Activated T-helper 1 cell treated with anti-CD3 and anti-CD28 coated beads, Interleukin-12 subunit alpha, Interleukin-12 subunit beta, Interleukin-2, Interleukin-4 antibody, amounts not matched to agents 30 ng/mL and 10 ng/mL and 1 ng/mL, durations not matched to agents 14 hours and 24 hours and 36 hours (primary cell): ENCODE data around the gene CDC37. TPM values are rescaled to one million over a fixed set of nuclear protein-coding genes. Genes with fewer than 3 reads are reported as not detected.
"Not testable (repeated sequence)": the region's sequence is repeated elsewhere in the genome, so short reads cannot be mapped to it uniquely, and the experiment has no call there.

Experiments used
- DNase-seq: peaks from one replicate; pipeline ENCODE4 v3.0.0; 2021; ENCODE audit warnings: low spot score
- H3K27ac Mint-ChIP-seq: one replicate; pipeline ENCODE4 v1.8.0; 2021; ENCODE audit warnings: mild to moderate bottlenecking, mixed read lengths
- H3K27me3 Mint-ChIP-seq: one replicate; pipeline ENCODE4 v1.8.0; 2022; ENCODE audit warnings: mild to moderate bottlenecking, moderate library complexity, mixed read lengths; ENCODE audit not compliant: insufficient read depth
- H3K36me3 Mint-ChIP-seq: one replicate; pipeline ENCODE4 v1.8.0; 2021; ENCODE audit warnings: low read depth, mixed read lengths
- H3K4me1 Mint-ChIP-seq: one replicate; pipeline ENCODE4 v1.8.0; 2021; ENCODE audit warnings: low read depth, mixed read lengths
- H3K4me3 Mint-ChIP-seq: one replicate; pipeline ENCODE4 v1.8.0; 2021; ENCODE audit warnings: mild to moderate bottlenecking, moderate library complexity, mixed read lengths
- H3K9me3 Mint-ChIP-seq: one replicate; pipeline ENCODE4 v1.8.0; 2021; ENCODE audit warnings: mixed read lengths
- intact Hi-C: fragments of 100-400 bp; cut with micrococcal nuclease; formaldehyde crosslinking; loops from one replicate; pipeline ENCODE4 v1.15.1; 2024
- total RNA-seq: library from RNA; stranded (reverse); gene quantifications from 2 replicates; pipeline ENCODE4 v1.2.3, GENCODE V29; 2022

The CDC37 gene
- total RNA-seq, 1 donor from 2014 or later, result 326 TPM

- peaks cover 26% of the 10 kb centered on the region for H3K4me1 Mint-ChIP-seq
- no peak for DNase-seq
- H3K4me3 Mint-ChIP-seq, result no peak overlapping the region
- H3K36me3 Mint-ChIP-seq, result peaks cover 41% of the 10 kb centered on the region
- H3K9me3 Mint-ChIP-seq, result no peaks in the 10 kb centered on the region
- H3K27me3 Mint-ChIP-seq, result no peaks in the 10 kb centered on the region
- H3K27ac Mint-ChIP-seq, result no peak overlapping the region
- intact Hi-C loops, result loop anchor here (5.0 to 10.0 kb wide), 2 partner anchors 297 to 695 kb away; no protein-coding TSS in a partner anchor
Observed at GRCh38 chr19:10399878-10400277, 3.5 kb downstream of the CDC37 start.

- H3K9me3 Mint-ChIP-seq, DNase-seq, H3K27ac Mint-ChIP-seq, intact Hi-C loops, H3K27me3 Mint-ChIP-seq, H3K4me3 Mint-ChIP-seq: not testable (repeated sequence)
- Mint-ChIP-seq H3K36me3 (peaks cover 41% of the 10 kb centered on the region), H3K4me1 (peaks cover 26% of the 10 kb centered on the region)
Observed at GRCh38 chr19:10399340-10399739, 4.0 kb downstream of the CDC37 start.

- Mint-ChIP-seq H3K27me3 (no peaks in the 10 kb centered on the region), H3K4me1 (peaks cover 26% of the 10 kb centered on the region), H3K9me3 (no peaks in the 10 kb centered on the region), H3K27ac (peak overlapping the region; percentile 52), H3K36me3 (peaks cover 43% of the 10 kb centered on the region), H3K4me3 (no peak overlapping the region)
- DNase-seq, result no peak
- intact Hi-C loops, result no loop called here
Observed at GRCh38 chr19:10398819-10399218, 4.5 kb downstream of the CDC37 start.

GRCh38 chr19:10395917-10396316 lies 7.4 kb downstream of the CDC37 start:
- H3K36me3 Mint-ChIP-seq, result peaks cover 41% of the 10 kb centered on the region

GRCh38 chr19:10395436-10395835 lies 7.9 kb downstream of the CDC37 start:
- H3K9me3 Mint-ChIP-seq, result no peaks in the 10 kb centered on the region
- no peak overlapping the region for H3K4me3 Mint-ChIP-seq
- peaks cover 43% of the 10 kb centered on the region for H3K36me3 Mint-ChIP-seq
- DNase-seq, result no peak
- H3K27me3 Mint-ChIP-seq, result no peaks in the 10 kb centered on the region
- H3K4me1 Mint-ChIP-seq, result peaks cover 13% of the 10 kb centered on the region
- H3K27ac Mint-ChIP-seq, result no peak overlapping the region
- intact Hi-C loops, result no loop called here

More at GRCh38 chr19:10395917-10396316, 7.4 kb downstream of the CDC37 start:
- H3K27me3 Mint-ChIP-seq, result no peaks in the 10 kb centered on the region
- no peak for DNase-seq
- H3K4me1 Mint-ChIP-seq, result peaks cover 11% of the 10 kb centered on the region
- no peaks in the 10 kb centered on the region for H3K9me3 Mint-ChIP-seq
- H3K4me3 Mint-ChIP-seq, result no peak overlapping the region
- intact Hi-C loops, result no loop called here
- H3K27ac Mint-ChIP-seq, result no peak overlapping the region

- no peaks in the 10 kb centered on the region for H3K9me3 Mint-ChIP-seq
- H3K4me3 Mint-ChIP-seq, result no peak overlapping the region
- no peak for DNase-seq
- no peaks in the 10 kb centered on the region for H3K27me3 Mint-ChIP-seq
- H3K4me1 Mint-ChIP-seq, result peaks cover 13% of the 10 kb centered on the region
- intact Hi-C loops, result no loop called here
- H3K27ac Mint-ChIP-seq, result no peak overlapping the region
- peaks cover 44% of the 10 kb centered on the region for H3K36me3 Mint-ChIP-seq
Observed at GRCh38 chr19:10395003-10395402, 8.3 kb downstream of the CDC37 start.

GRCh38 chr19:10393137-10393536 lies 10.2 kb downstream of the CDC37 start:
- no peak overlapping the region for H3K4me3 Mint-ChIP-seq
- H3K27me3 Mint-ChIP-seq, result no peaks in the 10 kb centered on the region
- no peak overlapping the region for H3K27ac Mint-ChIP-seq
- no peak for DNase-seq
- no peaks in the 10 kb centered on the region for H3K9me3 Mint-ChIP-seq
- H3K4me1 Mint-ChIP-seq, result peaks cover 17% of the 10 kb centered on the region
- peaks cover 43% of the 10 kb centered on the region for H3K36me3 Mint-ChIP-seq
- intact Hi-C loops, result no loop called here

GRCh38 chr19:10392120-10392519 lies 11.2 kb downstream of the CDC37 start:
- H3K9me3 Mint-ChIP-seq, result no peaks in the 10 kb centered on the region

GRCh38 chr19:10390652-10391286 lies 12.6 kb downstream of the CDC37 start:
- DNase-seq, result peak; percentile 47
- H3K36me3 Mint-ChIP-seq, result peaks cover 26% of the 10 kb centered on the region
- peak overlapping the region; percentile 40 for H3K27ac Mint-ChIP-seq
- no peaks in the 10 kb centered on the region for H3K27me3 Mint-ChIP-seq
- intact Hi-C loops, result loop anchor here (1.0 kb wide), 1 partner anchor 46 kb away; no protein-coding TSS in a partner anchor
- no peaks in the 10 kb centered on the region for H3K9me3 Mint-ChIP-seq
- peaks cover 11% of the 10 kb centered on the region for H3K4me1 Mint-ChIP-seq
- no peak overlapping the region for H3K4me3 Mint-ChIP-seq

More at GRCh38 chr19:10392120-10392519, 11.2 kb downstream of the CDC37 start:
- intact Hi-C loops, result no loop called here
- no peak for DNase-seq
- Mint-ChIP-seq H3K36me3 (peaks cover 37% of the 10 kb centered on the region), H3K27ac (no peak overlapping the region), H3K27me3 (no peaks in the 10 kb centered on the region), H3K4me1 (peaks cover 11% of the 10 kb centered on the region), H3K4me3 (no peak overlapping the region)

GRCh38 chr19:10389863-10390262 lies 13.5 kb downstream of the CDC37 start:
- peaks cover 11% of the 10 kb centered on the region for H3K4me1 Mint-ChIP-seq
- H3K27me3 Mint-ChIP-seq, result no peaks in the 10 kb centered on the region
- no peaks in the 10 kb centered on the region for H3K9me3 Mint-ChIP-seq
- H3K4me3 Mint-ChIP-seq, result no peak overlapping the region
- intact Hi-C loops, result loop anchor here (1.0 to 10.0 kb wide), 6 partner anchors 46 to 459 kb away; partner anchors contain the start of gene DNMT1
- peaks cover 22% of the 10 kb centered on the region for H3K36me3 Mint-ChIP-seq
- no peak for DNase-seq
- no peak overlapping the region for H3K27ac Mint-ChIP-seq

- Mint-ChIP-seq H3K27me3 (no peaks in the 10 kb centered on the region), H3K4me1 (peaks cover 11% of the 10 kb centered on the region), H3K4me3 (no peak overlapping the region), H3K27ac (no peak overlapping the region), H3K36me3 (peaks cover 20% of the 10 kb centered on the region), H3K9me3 (no peaks in the 10 kb centered on the region)
- DNase-seq, result peak; percentile 61
- intact Hi-C loops, result loop anchor here (1.0 to 10.0 kb wide), 5 partner anchors 120 to 458 kb away; partner anchors contain the start of gene DNMT1
Observed at GRCh38 chr19:10388957-10389356, 14.4 kb downstream of the CDC37 start.

GRCh38 chr19:10384580-10384979 lies 18.8 kb downstream of the CDC37 start:
- intact Hi-C loops, result loop anchor here (10.0 kb wide), 1 partner anchor 190 kb away; the partner anchor contains the start of gene DNMT1
- H3K9me3 Mint-ChIP-seq, result no peaks in the 10 kb centered on the region
- no peak overlapping the region for H3K27ac Mint-ChIP-seq
- H3K4me1 Mint-ChIP-seq, result peaks cover 18% of the 10 kb centered on the region
- peaks cover 1% of the 10 kb centered on the region for H3K27me3 Mint-ChIP-seq
- peaks cover 9% of the 10 kb centered on the region for H3K36me3 Mint-ChIP-seq
- no peak for DNase-seq
- H3K4me3 Mint-ChIP-seq, result no peak overlapping the region

- not testable (repeated sequence) for DNase-seq, H3K9me3 Mint-ChIP-seq, H3K27me3 Mint-ChIP-seq, H3K4me3 Mint-ChIP-seq, H3K27ac Mint-ChIP-seq
- Mint-ChIP-seq H3K4me1 (peaks cover 22% of the 10 kb centered on the region), H3K36me3 (peaks cover 15% of the 10 kb centered on the region)
- intact Hi-C loops, result loop anchor here (10.0 kb wide), 1 partner anchor 188 kb away; the partner anchor contains the start of gene DNMT1
Observed at GRCh38 chr19:10383223-10383499, 20.2 kb downstream of the CDC37 start.
